Measurements from ENCODE around the gene HES5.

Gene HES5

GRCh38 chr1:2547210-2548067, 17.4 kb upstream of the HES5 start:
- Histone ChIP-seq H3K14ac (ENCODE audit: low read length in 2 of 2) (peak overlapping the region in 1 of 2 experiments; percentile 71), H2AK5ac (ENCODE audit: low read length, severe bottlenecking) (no peak overlapping the region), H3K23ac (ENCODE audit: low read length in 2 of 2) (peak overlapping the region in 1 of 2 experiments; percentile 35), H3K4me1 (ENCODE audit: control insufficient read depth, insufficient read depth, low read depth, low read length) (peaks cover 55% of the 10 kb centered on the region), H2BK12ac (ENCODE audit: low read length in 2 of 2) (peak overlapping the region; percentile 37 to 59), H2BK5ac (ENCODE audit: low read depth, low read length, poor library complexity, severe bottlenecking) (no peak overlapping the region), H3K27me3 (ENCODE audit: control insufficient read depth in 1 of 2, insufficient read depth in 1 of 2, low read length in 2 of 2) (peaks cover 0 to 10% of the 10 kb centered on the region in 2 experiments), H3K79me1 (replicated peaks; ENCODE audit: low read length, poor library complexity, severe bottlenecking) (no peaks in the 10 kb centered on the region), H3K4ac (ENCODE audit: low read depth in 1 of 2, low read length in 2 of 2) (peak overlapping the region in 1 of 2 experiments; percentile 30), H3K18ac (ENCODE audit: low read depth in 1 of 2, low read length in 2 of 2) (peak overlapping the region; percentile 59 to 61), H3K27ac (ENCODE audit: low read length, poor library complexity, severe bottlenecking) (peak overlapping the region; percentile 55), H3K36me3 (ENCODE audit: control insufficient read depth in 1 of 2, insufficient read depth in 2 of 2, low read depth in 1 of 2, low read length in 2 of 2) (no peaks in the 10 kb centered on the region), H3K4me2 (ENCODE audit: low read length, poor library complexity, severe bottlenecking) (peak overlapping the region; percentile 85), H4K91ac (ENCODE audit: low read length) (peak overlapping the region; percentile 60), H2BK15ac (ENCODE audit: low read depth, poor library complexity, severe bottlenecking) (no peak overlapping the region), H2BK120ac (ENCODE audit: low read depth, low read length) (no peak overlapping the region), H3K9ac (ENCODE audit: low read length) (no peak overlapping the region), H3K9me3 (ENCODE audit: control insufficient read depth, low read length) (no peaks in the 10 kb centered on the region), H2AFZ (ENCODE audit: low read depth, low read length) (peak overlapping the region; percentile 57), H3K4me3 (ENCODE audit: insufficient read depth in 1 of 2, low read depth in 1 of 2, low read length in 2 of 2) (peak overlapping the region in 1 of 2 experiments; percentile 55), H4K8ac (ENCODE audit: low read length) (peak overlapping the region; percentile 71)
- 20% methylated on average over 24 of the region's 27 CpGs for WGBS
- DNase-seq, result no peak

- Histone ChIP-seq H3K4ac (ENCODE audit: low read depth in 1 of 2, low read length in 2 of 2) (peak overlapping the region in 1 of 2 experiments; percentile 81), H3K4me2 (ENCODE audit: low read length, poor library complexity, severe bottlenecking) (peak overlapping the region; percentile 85), H3K9ac (ENCODE audit: low read length) (peak overlapping the region; percentile 32), H4K91ac (ENCODE audit: low read length) (peak overlapping the region; percentile 60), H3K9me3 (ENCODE audit: control insufficient read depth, low read length) (no peaks in the 10 kb centered on the region), H2BK5ac (ENCODE audit: low read depth, low read length, poor library complexity, severe bottlenecking) (no peak overlapping the region), H3K36me3 (ENCODE audit: control insufficient read depth in 1 of 2, insufficient read depth in 2 of 2, low read depth in 1 of 2, low read length in 2 of 2) (no peaks in the 10 kb centered on the region), H3K23ac (ENCODE audit: low read length in 2 of 2) (peak overlapping the region in 1 of 2 experiments; percentile 48), H4K8ac (ENCODE audit: low read length) (peak overlapping the region; percentile 71), H3K14ac (ENCODE audit: low read length in 2 of 2) (peak overlapping the region in 1 of 2 experiments; percentile 71), H3K4me3 (ENCODE audit: insufficient read depth in 1 of 2, low read depth in 1 of 2, low read length in 2 of 2) (peak overlapping the region; percentile 55 to 66), H2BK12ac (ENCODE audit: low read length in 2 of 2) (peak overlapping the region; percentile 59 to 75), H2AK5ac (ENCODE audit: low read length, severe bottlenecking) (no peak overlapping the region), H3K79me1 (replicated peaks; ENCODE audit: low read length, poor library complexity, severe bottlenecking) (no peaks in the 10 kb centered on the region), H2BK120ac (ENCODE audit: low read depth, low read length) (peak overlapping the region; percentile 4), H3K27ac (ENCODE audit: low read length, poor library complexity, severe bottlenecking) (no peak overlapping the region), H3K18ac (ENCODE audit: low read depth in 1 of 2, low read length in 2 of 2) (peak overlapping the region; percentile 59 to 88), H3K4me1 (ENCODE audit: control insufficient read depth, insufficient read depth, low read depth, low read length) (peaks cover 58% of the 10 kb centered on the region), H2AFZ (ENCODE audit: low read depth, low read length) (peak overlapping the region; percentile 84), H2BK15ac (ENCODE audit: low read depth, poor library complexity, severe bottlenecking) (peak overlapping the region; percentile 94), H3K27me3 (ENCODE audit: control insufficient read depth in 1 of 2, insufficient read depth in 1 of 2, low read length in 2 of 2) (peaks cover 0 to 13% of the 10 kb centered on the region in 2 experiments)
- 1% methylated on average over 49 of the region's 52 CpGs for WGBS
- DNase-seq, result peak; percentile 85
Measured at GRCh38 chr1:2546515-2547209, 16.6 kb upstream of the HES5 start.

GRCh38 chr1:2545754-2546514, 15.9 kb upstream of the HES5 start:
- Histone ChIP-seq H3K9me3 (ENCODE audit: control insufficient read depth, low read length) (no peaks in the 10 kb centered on the region), H3K9ac (ENCODE audit: low read length) (peak overlapping the region; percentile 32), H2BK5ac (ENCODE audit: low read depth, low read length, poor library complexity, severe bottlenecking) (no peak overlapping the region), H3K14ac (ENCODE audit: low read length in 2 of 2) (peak overlapping the region in 1 of 2 experiments; percentile 57), H2BK12ac (ENCODE audit: low read length in 2 of 2) (peak overlapping the region; percentile 28 to 75), H2BK120ac (ENCODE audit: low read depth, low read length) (peak overlapping the region; percentile 4), H2AK5ac (ENCODE audit: low read length, severe bottlenecking) (no peak overlapping the region), H3K4me1 (ENCODE audit: control insufficient read depth, insufficient read depth, low read depth, low read length) (peaks cover 61% of the 10 kb centered on the region), H4K91ac (ENCODE audit: low read length) (peak overlapping the region; percentile 80), H2BK15ac (ENCODE audit: low read depth, poor library complexity, severe bottlenecking) (peak overlapping the region; percentile 94), H3K4ac (ENCODE audit: low read depth in 1 of 2, low read length in 2 of 2) (peak overlapping the region; percentile 67 to 81), H3K4me3 (ENCODE audit: insufficient read depth in 1 of 2, low read depth in 1 of 2, low read length in 2 of 2) (peak overlapping the region; percentile 55 to 66), H3K23ac (ENCODE audit: low read length in 2 of 2) (no peak overlapping the region), H3K36me3 (ENCODE audit: control insufficient read depth in 1 of 2, insufficient read depth in 2 of 2, low read depth in 1 of 2, low read length in 2 of 2) (no peaks in the 10 kb centered on the region), H4K8ac (ENCODE audit: low read length) (peak overlapping the region; percentile 90), H3K18ac (ENCODE audit: low read depth in 1 of 2, low read length in 2 of 2) (peak overlapping the region; percentile 57 to 88), H3K27me3 (ENCODE audit: control insufficient read depth in 1 of 2, insufficient read depth in 1 of 2, low read length in 2 of 2) (peaks cover 0 to 20% of the 10 kb centered on the region in 2 experiments), H2AFZ (ENCODE audit: low read depth, low read length) (peak overlapping the region; percentile 90), H3K79me1 (replicated peaks; ENCODE audit: low read length, poor library complexity, severe bottlenecking) (no peaks in the 10 kb centered on the region), H3K27ac (ENCODE audit: low read length, poor library complexity, severe bottlenecking) (peak overlapping the region; percentile 8), H3K4me2 (ENCODE audit: low read length, poor library complexity, severe bottlenecking) (peak overlapping the region; percentile 85)
- 10% methylated on average over 21 of the region's 43 CpGs for WGBS
- peak; percentile 87 for DNase-seq

Data from mesenchymal stem cell (in vitro differentiated cells and primary cell).